K562 (cell line): Measurements from ENCODE around the gene C2orf42. TPM values are rescaled to one million over a fixed set of nuclear protein-coding genes. Genes with fewer than 3 reads are reported as not detected.

ENCODE experiments used
- CEBPB ChIP-seq: fragments of 450-650 bp; IDR thresholded peaks from 2 replicates; pipeline ENCODE4 v1.6.1; 2016; ENCODE audit warnings: missing genetic modification characterization, missing compliant biosample characterization
- CHCHD3 ChIP-seq: fragments of 250-450 bp; sonication (Bioruptor Pico); IDR thresholded peaks from 2 replicates; pipeline ENCODE4 v2.1.2; 2022; ENCODE audit warnings: mild to moderate bottlenecking
- GATAD2B ChIP-seq: fragments of 450-650 bp; IDR thresholded peaks from 2 replicates; pipeline ENCODE4 v1.6.1; 2017; ENCODE audit warnings: mild to moderate bottlenecking, borderline replicate concordance
- HCFC1 ChIP-seq: IDR thresholded peaks from 2 replicates; pipeline ENCODE4 v1.6.1; 2012; ENCODE audit warnings: low read depth, low read length, improper control_type of control experiment
- HNRNPUL1 ChIP-seq: fragments of 200-400 bp; formaldehyde crosslinking; IDR thresholded peaks from 2 replicates; pipeline ENCODE4 v1.6.1; 2017; ENCODE audit warnings: low read length
- KLF6 ChIP-seq: fragments of 250-450 bp; sonication (Bioruptor Pico); IDR thresholded peaks from 2 replicates; pipeline ENCODE4 v1.4.0; 2020; ENCODE audit warnings: mild to moderate bottlenecking, moderate library complexity, borderline replicate concordance
- MCM7 ChIP-seq, 2 experiments: fragments of 450-650 bp; IDR thresholded peaks; 2 replicates each; pipeline ENCODE4 v1.6.1; 2016 to 2018
- ZKSCAN8 ChIP-seq: fragments of 200-800 bp; sonication (Bioruptor generic); IDR thresholded peaks from 2 replicates; pipeline ENCODE4 v1.6.1; 2016; ENCODE audit warnings: missing genetic modification characterization, missing compliant biosample characterization
- ZNF239 ChIP-seq: fragments of 250-450 bp; sonication (Bioruptor Pico); IDR thresholded peaks from 2 replicates; pipeline ENCODE4 v1.4.0; 2020; ENCODE audit warnings: mild to moderate bottlenecking
- ZNF354B ChIP-seq: fragments of 250-450 bp; sonication (Bioruptor Pico); IDR thresholded peaks from 2 replicates; pipeline ENCODE4 v1.4.0; 2020
- polyA plus RNA-seq, 8 experiments: library from polyadenylated mRNA; depleted of rRNA in 4 of 8; stranded (reverse) in 5 of 8; unstranded in 3 of 8; fragments of >200 nt; fragmentation: Nextera tagmentation in 2 of 8; fragmentation: Illumina TruSeq in 1 of 8; extraction: Ambion mirVana in 2 of 8; extraction: Trizol in 1 of 8; gene quantifications; 2 replicates each; pipeline versions ENCODE4 v1.2.1 to v1.2.3, GENCODE V29; 2011 to 2014; ENCODE audit warnings: inconsistent platforms in 1 of 8, missing spikeins in 1 of 8
- total RNA-seq, 7 experiments: library from RNA; depleted of rRNA in 6 of 7; stranded (reverse); fragments of >200 nt in 6 of 7; fragmentation: Illumina TruSeq in 2 of 7; extraction: Trizol in 2 of 7; gene quantifications; 2 replicates each; pipeline versions ENCODE4 v1.2.1 to v1.2.3, GENCODE V29; 2011 to 2021; ENCODE audit warnings: low replicate concordance in 1 of 7
- TF ChIP-seq, protein P1 (sequence below), 2 experiments: fragments of 450-650 bp; IDR thresholded peaks; 2 replicates each; pipeline ENCODE4 v1.6.1; 2018; ENCODE audit warnings: mild to moderate bottlenecking in 2 of 2, low read depth in 1 of 2; ENCODE audit not compliant: partially characterized antibody in 2 of 2
- TF ChIP-seq, protein P2 (sequence below): sonication (generic); formaldehyde crosslinking; IDR thresholded peaks from 2 replicates; pipeline ENCODE4 v1.8.0; 2022; ENCODE audit warnings: mild to moderate bottlenecking, missing genetic modification reagents
- TF ChIP-seq, protein P3 (sequence below): sonication (generic); formaldehyde crosslinking; IDR thresholded peaks from 2 replicates; pipeline ENCODE4 v1.8.0; 2023; ENCODE audit warnings: missing genetic modification reagents, mild to moderate bottlenecking, borderline replicate concordance
- TF ChIP-seq, protein P4 (sequence below): IDR thresholded peaks from 3 replicates; pipeline ENCODE4 v1.6.1; 2011; ENCODE audit warnings: borderline replicate concordance, mild to moderate bottlenecking, moderate library complexity; ENCODE audit not compliant: insufficient read length; ENCODE audit errors: extremely low read depth

C2orf42 gene
- total and polyA plus RNA-seq, 9 of the 15 experiments (the other 6 are each of a cell fraction or from before 2014, with no cell fraction given), result 4.6 to 10.9 (median 7.5) TPM

DNA sequence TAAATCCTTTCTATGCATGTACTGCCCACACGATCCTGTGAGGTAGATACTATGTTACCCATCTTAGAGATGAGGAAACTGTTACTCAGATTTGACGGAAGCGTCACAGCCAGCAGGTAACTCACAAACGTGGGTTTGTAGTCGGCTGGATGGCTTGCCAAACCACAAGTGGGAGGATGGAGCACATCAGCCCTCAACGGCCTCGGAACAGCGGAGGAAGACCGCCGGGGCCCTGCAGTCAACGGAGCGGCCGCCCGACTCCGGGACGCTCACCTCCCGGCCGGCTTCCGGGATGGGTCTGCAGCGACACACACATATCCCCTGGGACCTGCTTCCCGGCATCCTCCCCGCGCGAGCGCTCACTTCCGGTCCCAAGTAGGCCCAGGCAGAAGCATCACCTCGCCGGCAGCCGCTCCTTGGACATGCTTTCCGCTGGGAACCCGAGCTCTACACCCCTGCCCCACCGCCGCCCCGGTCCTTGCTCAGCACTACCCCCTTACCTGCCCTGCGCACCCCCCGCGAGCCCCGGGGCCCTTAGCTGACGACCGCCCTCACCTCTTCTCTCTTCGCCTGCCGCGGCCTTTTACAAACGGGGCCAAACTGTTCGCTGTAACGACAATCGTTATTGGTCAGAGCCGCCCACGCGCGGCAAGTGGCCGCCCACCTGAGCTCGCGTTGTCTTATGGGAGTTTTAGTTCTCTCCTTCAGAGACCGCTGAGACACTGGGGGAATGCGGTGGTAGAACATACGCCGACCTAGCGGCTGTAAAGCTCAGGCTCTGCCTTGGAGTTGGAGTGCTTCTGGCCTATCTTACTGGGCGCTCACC, at the start of gene C2orf42 (continued):
- TF ChIP-seq, protein P1, sequence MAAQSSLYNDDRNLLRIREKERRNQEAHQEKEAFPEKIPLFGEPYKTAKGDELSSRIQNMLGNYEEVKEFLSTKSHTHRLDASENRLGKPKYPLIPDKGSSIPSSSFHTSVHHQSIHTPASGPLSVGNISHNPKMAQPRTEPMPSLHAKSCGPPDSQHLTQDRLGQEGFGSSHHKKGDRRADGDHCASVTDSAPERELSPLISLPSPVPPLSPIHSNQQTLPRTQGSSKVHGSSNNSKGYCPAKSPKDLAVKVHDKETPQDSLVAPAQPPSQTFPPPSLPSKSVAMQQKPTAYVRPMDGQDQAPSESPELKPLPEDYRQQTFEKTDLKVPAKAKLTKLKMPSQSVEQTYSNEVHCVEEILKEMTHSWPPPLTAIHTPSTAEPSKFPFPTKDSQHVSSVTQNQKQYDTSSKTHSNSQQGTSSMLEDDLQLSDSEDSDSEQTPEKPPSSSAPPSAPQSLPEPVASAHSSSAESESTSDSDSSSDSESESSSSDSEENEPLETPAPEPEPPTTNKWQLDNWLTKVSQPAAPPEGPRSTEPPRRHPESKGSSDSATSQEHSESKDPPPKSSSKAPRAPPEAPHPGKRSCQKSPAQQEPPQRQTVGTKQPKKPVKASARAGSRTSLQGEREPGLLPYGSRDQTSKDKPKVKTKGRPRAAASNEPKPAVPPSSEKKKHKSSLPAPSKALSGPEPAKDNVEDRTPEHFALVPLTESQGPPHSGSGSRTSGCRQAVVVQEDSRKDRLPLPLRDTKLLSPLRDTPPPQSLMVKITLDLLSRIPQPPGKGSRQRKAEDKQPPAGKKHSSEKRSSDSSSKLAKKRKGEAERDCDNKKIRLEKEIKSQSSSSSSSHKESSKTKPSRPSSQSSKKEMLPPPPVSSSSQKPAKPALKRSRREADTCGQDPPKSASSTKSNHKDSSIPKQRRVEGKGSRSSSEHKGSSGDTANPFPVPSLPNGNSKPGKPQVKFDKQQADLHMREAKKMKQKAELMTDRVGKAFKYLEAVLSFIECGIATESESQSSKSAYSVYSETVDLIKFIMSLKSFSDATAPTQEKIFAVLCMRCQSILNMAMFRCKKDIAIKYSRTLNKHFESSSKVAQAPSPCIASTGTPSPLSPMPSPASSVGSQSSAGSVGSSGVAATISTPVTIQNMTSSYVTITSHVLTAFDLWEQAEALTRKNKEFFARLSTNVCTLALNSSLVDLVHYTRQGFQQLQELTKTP (IDR thresholded peaks at IDR 0.05; ENCODE audit: low read depth in 1 of 2, partially characterized antibody in 2 of 2), result peak; percentile 45 to 94
- TF ChIP-seq CEBPB (tag) (no peak), ZNF239 (no peak), CHCHD3 (CRISPR knock-in tag) (no peak), HCFC1 (peak; percentile 79), GATAD2B (no peak), ZKSCAN8 (no peak), ZNF354B (CRISPR knock-in tag) (no peak), HNRNPUL1 (no peak), KLF6 (CRISPR knock-in tag) (no peak), MCM7 (IDR thresholded peaks at IDR 0.05) (no peak)
- TF ChIP-seq, protein P2, sequence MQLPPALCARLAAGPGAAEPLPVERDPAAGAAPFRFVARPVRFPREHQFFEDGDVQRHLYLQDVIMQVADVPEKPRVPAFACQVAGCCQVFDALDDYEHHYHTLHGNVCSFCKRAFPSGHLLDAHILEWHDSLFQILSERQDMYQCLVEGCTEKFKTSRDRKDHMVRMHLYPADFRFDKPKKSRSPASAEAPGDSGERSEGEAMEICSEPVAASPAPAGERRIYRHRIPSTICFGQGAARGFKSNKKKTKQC (CRISPR knock-in tag), result peak; percentile 47; the same call in 1 of the 2 replicates
- TF ChIP-seq, protein P3, sequence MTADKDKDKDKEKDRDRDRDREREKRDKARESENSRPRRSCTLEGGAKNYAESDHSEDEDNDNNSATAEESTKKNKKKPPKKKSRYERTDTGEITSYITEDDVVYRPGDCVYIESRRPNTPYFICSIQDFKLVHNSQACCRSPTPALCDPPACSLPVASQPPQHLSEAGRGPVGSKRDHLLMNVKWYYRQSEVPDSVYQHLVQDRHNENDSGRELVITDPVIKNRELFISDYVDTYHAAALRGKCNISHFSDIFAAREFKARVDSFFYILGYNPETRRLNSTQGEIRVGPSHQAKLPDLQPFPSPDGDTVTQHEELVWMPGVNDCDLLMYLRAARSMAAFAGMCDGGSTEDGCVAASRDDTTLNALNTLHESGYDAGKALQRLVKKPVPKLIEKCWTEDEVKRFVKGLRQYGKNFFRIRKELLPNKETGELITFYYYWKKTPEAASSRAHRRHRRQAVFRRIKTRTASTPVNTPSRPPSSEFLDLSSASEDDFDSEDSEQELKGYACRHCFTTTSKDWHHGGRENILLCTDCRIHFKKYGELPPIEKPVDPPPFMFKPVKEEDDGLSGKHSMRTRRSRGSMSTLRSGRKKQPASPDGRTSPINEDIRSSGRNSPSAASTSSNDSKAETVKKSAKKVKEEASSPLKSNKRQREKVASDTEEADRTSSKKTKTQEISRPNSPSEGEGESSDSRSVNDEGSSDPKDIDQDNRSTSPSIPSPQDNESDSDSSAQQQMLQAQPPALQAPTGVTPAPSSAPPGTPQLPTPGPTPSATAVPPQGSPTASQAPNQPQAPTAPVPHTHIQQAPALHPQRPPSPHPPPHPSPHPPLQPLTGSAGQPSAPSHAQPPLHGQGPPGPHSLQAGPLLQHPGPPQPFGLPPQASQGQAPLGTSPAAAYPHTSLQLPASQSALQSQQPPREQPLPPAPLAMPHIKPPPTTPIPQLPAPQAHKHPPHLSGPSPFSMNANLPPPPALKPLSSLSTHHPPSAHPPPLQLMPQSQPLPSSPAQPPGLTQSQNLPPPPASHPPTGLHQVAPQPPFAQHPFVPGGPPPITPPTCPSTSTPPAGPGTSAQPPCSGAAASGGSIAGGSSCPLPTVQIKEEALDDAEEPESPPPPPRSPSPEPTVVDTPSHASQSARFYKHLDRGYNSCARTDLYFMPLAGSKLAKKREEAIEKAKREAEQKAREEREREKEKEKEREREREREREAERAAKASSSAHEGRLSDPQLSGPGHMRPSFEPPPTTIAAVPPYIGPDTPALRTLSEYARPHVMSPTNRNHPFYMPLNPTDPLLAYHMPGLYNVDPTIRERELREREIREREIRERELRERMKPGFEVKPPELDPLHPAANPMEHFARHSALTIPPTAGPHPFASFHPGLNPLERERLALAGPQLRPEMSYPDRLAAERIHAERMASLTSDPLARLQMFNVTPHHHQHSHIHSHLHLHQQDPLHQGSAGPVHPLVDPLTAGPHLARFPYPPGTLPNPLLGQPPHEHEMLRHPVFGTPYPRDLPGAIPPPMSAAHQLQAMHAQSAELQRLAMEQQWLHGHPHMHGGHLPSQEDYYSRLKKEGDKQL (CRISPR knock-in tag), result no peak
- TF ChIP-seq, protein P4, sequence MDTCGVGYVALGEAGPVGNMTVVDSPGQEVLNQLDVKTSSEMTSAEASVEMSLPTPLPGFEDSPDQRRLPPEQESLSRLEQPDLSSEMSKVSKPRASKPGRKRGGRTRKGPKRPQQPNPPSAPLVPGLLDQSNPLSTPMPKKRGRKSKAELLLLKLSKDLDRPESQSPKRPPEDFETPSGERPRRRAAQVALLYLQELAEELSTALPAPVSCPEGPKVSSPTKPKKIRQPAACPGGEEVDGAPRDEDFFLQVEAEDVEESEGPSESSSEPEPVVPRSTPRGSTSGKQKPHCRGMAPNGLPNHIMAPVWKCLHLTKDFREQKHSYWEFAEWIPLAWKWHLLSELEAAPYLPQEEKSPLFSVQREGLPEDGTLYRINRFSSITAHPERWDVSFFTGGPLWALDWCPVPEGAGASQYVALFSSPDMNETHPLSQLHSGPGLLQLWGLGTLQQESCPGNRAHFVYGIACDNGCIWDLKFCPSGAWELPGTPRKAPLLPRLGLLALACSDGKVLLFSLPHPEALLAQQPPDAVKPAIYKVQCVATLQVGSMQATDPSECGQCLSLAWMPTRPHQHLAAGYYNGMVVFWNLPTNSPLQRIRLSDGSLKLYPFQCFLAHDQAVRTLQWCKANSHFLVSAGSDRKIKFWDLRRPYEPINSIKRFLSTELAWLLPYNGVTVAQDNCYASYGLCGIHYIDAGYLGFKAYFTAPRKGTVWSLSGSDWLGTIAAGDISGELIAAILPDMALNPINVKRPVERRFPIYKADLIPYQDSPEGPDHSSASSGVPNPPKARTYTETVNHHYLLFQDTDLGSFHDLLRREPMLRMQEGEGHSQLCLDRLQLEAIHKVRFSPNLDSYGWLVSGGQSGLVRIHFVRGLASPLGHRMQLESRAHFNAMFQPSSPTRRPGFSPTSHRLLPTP, result no peak
